C4-2B (cell line): Measurements from ENCODE around the gene DSCAML1.
A peak's percentile ranks its signal among the peaks of the same experiment; 100 is the strongest.

Experiments used
- H3K27ac ChIP-seq: fragments of 450-650 bp; 2 replicates; pipeline ENCODE4 v1.5.1; 2017
- CTCF ChIP-seq: fragments of 450-650 bp; conservative IDR thresholded peaks from 2 replicates; pipeline ENCODE4 v1.5.1; 2017; ENCODE audit warnings: mild to moderate bottlenecking
- ZFX ChIP-seq: fragments of 450-650 bp; IDR thresholded peaks from 2 replicates; pipeline ENCODE4 v1.6.1; 2017

DSCAML1 gene

GRCh38 chr11:117427356-117427874 lies 369.6 kb downstream of the DSCAML1 start:
- TF ChIP-seq ZFX (no peak), CTCF (no peak)
- H3K27ac ChIP-seq: no peak overlapping the region

GRCh38 chr11:117426941-117427340 lies 370.1 kb downstream of the DSCAML1 start:
- TF ChIP-seq ZFX: no peak
- TF ChIP-seq CTCF: no peak
- no peak overlapping the region for H3K27ac ChIP-seq

- H3K27ac ChIP-seq: no peak overlapping the region
Measured at GRCh38 chr11:117426297-117426685, 370.7 kb downstream of the DSCAML1 start.

GRCh38 chr11:117425679-117426296 lies 371.2 kb downstream of the DSCAML1 start:
- TF ChIP-seq ZFX (no peak), CTCF (no peak)
- H3K27ac ChIP-seq: no peak overlapping the region

More at GRCh38 chr11:117426297-117426685, 370.7 kb downstream of the DSCAML1 start:
- TF ChIP-seq ZFX: no peak
- peak; percentile 99 for TF ChIP-seq CTCF

GRCh38 chr11:117424781-117425180 lies 372.2 kb downstream of the DSCAML1 start:
- TF ChIP-seq ZFX (no peak), CTCF (no peak)
- no peak overlapping the region for H3K27ac ChIP-seq

GRCh38 chr11:117423046-117423575 lies 373.9 kb downstream of the DSCAML1 start:
- no peak overlapping the region for H3K27ac ChIP-seq
- TF ChIP-seq ZFX: no peak
- TF ChIP-seq CTCF: no peak

GRCh38 chr11:117421476-117421875 lies 375.5 kb downstream of the DSCAML1 start:
- no peak overlapping the region for H3K27ac ChIP-seq
- TF ChIP-seq ZFX: no peak
- no peak for TF ChIP-seq CTCF
